Stomach (tissue), 4 donors: ENCODE measurements around the gene SEC14L3.

Experiments
- EP300 ChIP-seq: sonication (generic); formaldehyde crosslinking; IDR thresholded peaks from one replicate; pipeline ENCODE4 v1.6.1; 2017; ENCODE audit warnings: antibody characterized with exemption
- POLR2A ChIP-seq, 4 donors: fragments of 450-650 bp; IDR thresholded peaks; one replicate each; pipeline ENCODE4 v1.6.1; 2016; ENCODE audit warnings: antibody characterized with exemption in 4 of 4, control low read depth in 2 of 4, mild to moderate bottlenecking in 1 of 4, moderate library complexity in 1 of 4
- TF ChIP-seq, protein P1 (sequence below), 7 experiments: fragments of 450-650 bp in 4 of 7; fragments of 200-600 bp in 3 of 7; sonication (generic) in 3 of 7; IDR thresholded peaks; one replicate each; pipeline ENCODE4 v1.5.1; 2016 to 2019; ENCODE audit warnings: antibody characterized with exemption in 7 of 7, control low read depth in 2 of 7, mild to moderate bottlenecking in 1 of 7

DNA sequence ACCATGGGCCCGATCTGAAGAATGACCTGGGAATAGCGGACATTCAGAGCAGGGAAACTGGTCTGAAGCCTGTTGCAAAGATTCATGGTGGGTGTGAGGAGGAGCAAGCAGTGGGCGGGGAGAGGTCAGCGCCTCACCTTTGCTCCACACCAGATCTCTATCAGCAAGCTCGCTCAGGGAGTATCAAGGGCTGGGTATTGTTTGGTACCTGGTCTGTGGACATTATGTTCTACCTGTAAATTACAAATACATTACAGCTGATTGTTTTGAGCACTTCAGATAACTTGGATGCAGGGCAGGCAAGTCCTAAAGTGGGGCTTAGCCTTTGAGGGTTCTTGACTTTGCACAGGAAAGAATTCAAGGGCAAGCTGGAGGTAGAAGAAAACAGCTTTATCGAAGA lies 44.5 kb upstream of the SEC14L3 start:
- TF ChIP-seq POLR2A (IDR thresholded peaks at IDR 0.05), result no peak
- no peak for TF ChIP-seq EP300
- TF ChIP-seq, protein P1, sequence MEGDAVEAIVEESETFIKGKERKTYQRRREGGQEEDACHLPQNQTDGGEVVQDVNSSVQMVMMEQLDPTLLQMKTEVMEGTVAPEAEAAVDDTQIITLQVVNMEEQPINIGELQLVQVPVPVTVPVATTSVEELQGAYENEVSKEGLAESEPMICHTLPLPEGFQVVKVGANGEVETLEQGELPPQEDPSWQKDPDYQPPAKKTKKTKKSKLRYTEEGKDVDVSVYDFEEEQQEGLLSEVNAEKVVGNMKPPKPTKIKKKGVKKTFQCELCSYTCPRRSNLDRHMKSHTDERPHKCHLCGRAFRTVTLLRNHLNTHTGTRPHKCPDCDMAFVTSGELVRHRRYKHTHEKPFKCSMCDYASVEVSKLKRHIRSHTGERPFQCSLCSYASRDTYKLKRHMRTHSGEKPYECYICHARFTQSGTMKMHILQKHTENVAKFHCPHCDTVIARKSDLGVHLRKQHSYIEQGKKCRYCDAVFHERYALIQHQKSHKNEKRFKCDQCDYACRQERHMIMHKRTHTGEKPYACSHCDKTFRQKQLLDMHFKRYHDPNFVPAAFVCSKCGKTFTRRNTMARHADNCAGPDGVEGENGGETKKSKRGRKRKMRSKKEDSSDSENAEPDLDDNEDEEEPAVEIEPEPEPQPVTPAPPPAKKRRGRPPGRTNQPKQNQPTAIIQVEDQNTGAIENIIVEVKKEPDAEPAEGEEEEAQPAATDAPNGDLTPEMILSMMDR (IDR thresholded peaks at IDR 0.05), result no peak
